SIG-M5 treated with dmso at 0.1 percent for 504 hours (cell line): ENCODE measurements around the gene IGSF9.

Experiments
- DNase-seq: peaks from one replicate; lab custom pipeline; 2025; ENCODE audit not compliant: unreplicated experiment; lab: John Stamatoyannopoulos, UW

IGSF9 gene

DNA sequence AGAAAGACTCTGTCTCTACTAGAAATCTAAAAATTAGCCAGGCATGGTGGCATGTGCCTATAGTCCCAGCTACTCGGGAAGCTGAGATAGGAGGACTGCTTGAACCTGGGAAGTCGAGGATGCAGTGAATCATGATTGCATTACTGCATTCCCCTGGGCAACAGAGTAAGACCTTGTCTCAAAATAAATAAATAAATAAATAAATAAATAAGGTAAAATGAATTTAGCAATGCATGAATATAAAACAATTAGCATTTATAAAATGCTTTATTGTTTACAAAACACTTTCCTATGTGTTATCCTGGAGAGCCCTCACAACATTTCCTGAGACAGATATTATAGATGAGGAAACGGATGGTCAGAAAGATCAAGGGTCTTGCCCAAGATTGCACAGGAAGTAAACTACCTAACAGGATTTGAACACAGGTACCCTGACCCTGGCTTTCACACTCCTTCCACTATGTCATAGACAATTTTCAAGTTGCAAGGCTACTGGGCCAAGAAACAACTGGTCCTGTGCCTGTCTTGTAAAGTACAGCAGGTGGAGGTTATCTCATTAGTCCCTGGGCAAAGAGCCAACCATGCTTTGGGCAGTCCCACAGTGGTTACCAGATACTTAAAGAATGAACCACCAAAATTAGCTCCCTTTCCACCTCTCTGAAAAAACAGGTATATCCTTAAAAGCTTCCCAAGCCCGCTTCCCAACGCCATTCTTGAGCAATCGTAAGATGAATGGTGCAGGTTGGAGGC is 67.5 kb downstream of the IGSF9 start:
- DNase-seq, result no peak
